Neutrophil (primary cell): ENCODE results near the gene FCER1G.

Experiments used
- H3K27ac ChIP-seq: fragments of 200-600 bp; sonication (generic); 2 replicates; pipeline ENCODE4 v1.5.1; 2016; ENCODE audit warnings: mild to moderate bottlenecking, moderate library complexity
- H3K27me3 ChIP-seq: fragments of 200-600 bp; sonication (generic); 2 replicates; pipeline ENCODE4 v1.6.0; 2016; ENCODE audit warnings: mild to moderate bottlenecking
- H3K36me3 ChIP-seq: fragments of 200-600 bp; sonication (generic); 2 replicates; pipeline ENCODE4 v1.5.1; 2017
- H3K4me1 ChIP-seq, 2 experiments: fragments of 200-600 bp in 1 of 2; sonication (generic) in 1 of 2; 1 replicate in 1 of 2; 2 replicates in 1 of 2; pipeline versions ENCODE4 v1.5.1 to v1.6.1; 2013 to 2016; ENCODE audit warnings: low read depth in 1 of 2, low read length in 1 of 2, mild to moderate bottlenecking in 1 of 2, moderate library complexity in 1 of 2; ENCODE audit not compliant: control insufficient read depth in 1 of 2, insufficient read depth in 1 of 2
- H3K4me3 ChIP-seq, 2 experiments: fragments of 200-600 bp in 1 of 2; sonication (generic) in 1 of 2; 1 replicate in 1 of 2; 2 replicates in 1 of 2; pipeline ENCODE4 v1.5.1; 2013 to 2016; ENCODE audit warnings: low read depth in 1 of 2, low read length in 1 of 2, mild to moderate bottlenecking in 1 of 2, moderate library complexity in 1 of 2
- H3K9me3 ChIP-seq: fragments of 200-600 bp; sonication (generic); 2 replicates; pipeline ENCODE4 v1.5.1; 2016
- CTCF ChIP-seq: fragments of 200-600 bp; sonication (generic); IDR thresholded peaks from 2 replicates; pipeline ENCODE4 v1.5.1; 2016; ENCODE audit warnings: antibody characterized with exemption

Gene FCER1G

DNA sequence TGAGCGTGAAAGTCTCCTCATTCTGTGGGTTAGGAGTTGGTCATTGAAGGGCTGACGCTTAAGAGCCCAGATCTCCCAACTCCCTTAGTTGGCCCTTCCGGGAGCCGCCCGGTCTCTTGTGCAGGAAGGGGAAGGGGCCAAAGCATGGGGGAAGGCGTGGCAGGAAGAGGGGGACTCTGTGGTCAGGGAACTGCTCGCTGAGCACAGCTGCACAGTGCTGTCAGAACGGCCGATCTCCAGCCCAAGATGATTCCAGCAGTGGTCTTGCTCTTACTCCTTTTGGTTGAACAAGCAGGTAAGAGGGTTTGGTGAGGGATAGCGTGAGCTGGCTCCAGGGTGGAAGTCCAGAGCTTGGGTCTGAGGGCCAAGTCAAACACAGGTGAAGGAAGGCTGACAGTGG lies at the start of gene FCER1G:
Gene FCER1G, plus strand, starts transcription at position 220 of the 400 bp plus-strand sequence. Its CDS starts 27 bp downstream, at position 247.
- TF ChIP-seq CTCF = no peak
- H3K27me3 ChIP-seq = no peaks in the 10 kb centered on the region
- peaks cover 60 to 69% of the 10 kb centered on the region in 2 experiments for H3K4me1 ChIP-seq
- H3K9me3 ChIP-seq = no peaks in the 10 kb centered on the region
- peak within 1 kb of the TSS; percentile 64 to 87 for H3K4me3 ChIP-seq
- H3K27ac ChIP-seq = peak within 1 kb of the TSS; percentile 92
- H3K36me3 ChIP-seq = peaks cover 40% of the 10 kb centered on the region

DNA sequence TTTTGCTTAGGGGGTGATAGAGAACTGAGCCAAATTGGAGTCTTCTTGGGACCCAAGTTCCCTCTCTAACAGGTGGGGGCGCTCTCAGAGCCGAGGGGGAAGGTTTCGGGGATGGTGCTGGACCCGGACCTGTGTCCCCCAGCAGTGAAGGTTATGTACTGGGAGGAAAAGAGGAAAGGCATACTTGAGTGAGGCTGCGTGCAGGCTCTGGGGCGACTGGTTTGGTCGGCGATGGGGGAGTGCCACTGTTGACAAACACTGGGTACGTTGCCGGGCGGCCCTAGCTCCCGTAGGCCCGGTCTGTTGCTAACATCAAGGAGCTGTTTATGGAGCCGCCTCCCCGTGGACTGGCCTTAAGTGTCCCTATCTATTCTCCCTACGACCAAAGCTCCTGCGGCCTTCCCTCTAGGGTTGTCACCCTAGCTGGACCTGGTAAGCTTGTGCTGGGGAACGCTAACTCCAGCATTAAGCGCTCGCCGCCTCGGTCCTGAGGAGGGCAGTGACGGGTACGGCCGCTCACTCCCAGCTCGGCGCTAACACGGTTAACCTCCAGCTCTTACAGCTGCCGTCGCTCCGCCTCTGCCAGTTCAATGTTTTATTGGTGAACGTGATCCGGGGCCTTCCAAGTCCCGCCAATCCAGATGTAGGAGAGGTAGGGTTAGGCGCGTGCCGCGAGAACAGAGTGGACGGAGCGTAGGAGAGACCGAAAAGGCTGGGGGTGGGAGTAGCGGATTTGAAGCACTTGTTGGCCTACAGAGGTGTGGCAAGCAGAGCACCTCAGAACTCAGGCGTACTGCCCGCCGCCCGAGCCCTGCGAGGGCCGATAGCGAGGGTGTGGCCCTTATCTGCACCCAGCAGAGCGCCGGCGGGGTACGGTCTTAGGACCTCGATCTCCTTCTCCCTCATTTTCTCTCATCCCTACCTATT lies 49.1 kb upstream of the FCER1G start, which contains the start of gene PPOX:
Gene PPOX, plus strand, starts transcription at position 685 of the 927 bp plus-strand sequence. CDS start 422 bp downstream, outside the sequence.
- TF ChIP-seq CTCF = peak; percentile 59
- Histone ChIP-seq H3K36me3 (peaks cover 28% of the 10 kb centered on the region), H3K27me3 (no peaks in the 10 kb centered on the region), H3K4me1 (peaks cover 21 to 27% of the 10 kb centered on the region in 2 experiments), H3K9me3 (no peaks in the 10 kb centered on the region), H3K4me3 (peak within 1 kb of the TSS; percentile 75 to 84), H3K27ac (peak within 1 kb of the TSS; percentile 94)

- H3K4me1 ChIP-seq = peaks cover 21 to 27% of the 10 kb centered on the region in 2 experiments
- TF ChIP-seq CTCF = no peak
- H3K27ac ChIP-seq = peak overlapping the region; percentile 94
- peak overlapping the region; percentile 75 to 84 for H3K4me3 ChIP-seq
- H3K9me3 ChIP-seq = no peaks in the 10 kb centered on the region
- peaks cover 37% of the 10 kb centered on the region for H3K36me3 ChIP-seq
- H3K27me3 ChIP-seq = no peaks in the 10 kb centered on the region
These were observed 48.2 kb upstream of the FCER1G start for GRCh38 chr1:161166669-161167548.

DNA sequence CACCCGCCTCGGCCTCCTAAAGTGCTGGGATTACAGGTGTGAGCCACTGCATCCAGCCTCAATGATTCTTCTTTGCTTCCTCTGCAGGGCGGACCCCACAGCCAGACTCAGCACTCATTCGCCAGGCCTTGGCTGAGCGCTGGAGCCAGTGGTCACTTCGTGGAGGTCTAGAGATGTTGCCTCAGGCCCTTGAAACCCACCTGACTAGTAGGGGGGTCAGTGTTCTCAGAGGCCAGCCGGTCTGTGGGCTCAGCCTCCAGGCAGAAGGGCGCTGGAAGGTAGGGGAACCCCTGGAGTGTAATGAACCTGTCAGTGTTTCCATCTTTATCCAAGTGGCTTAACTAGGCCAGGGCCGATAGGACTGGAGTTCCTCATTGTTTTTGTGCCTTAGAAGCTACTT lies 46.2 kb upstream of the FCER1G start:
- H3K9me3 ChIP-seq = no peaks in the 10 kb centered on the region
- no peak overlapping the region for H3K4me3 ChIP-seq
- H3K27me3 ChIP-seq = no peaks in the 10 kb centered on the region
- no peak overlapping the region for H3K27ac ChIP-seq
- H3K4me1 ChIP-seq = peaks cover 21 to 27% of the 10 kb centered on the region in 2 experiments
- H3K36me3 ChIP-seq = peaks cover 42% of the 10 kb centered on the region
- no peak for TF ChIP-seq CTCF

- no peak overlapping the region for H3K27ac ChIP-seq
- peaks cover 52% of the 10 kb centered on the region for H3K36me3 ChIP-seq
- no peak for TF ChIP-seq CTCF
- no peaks in the 10 kb centered on the region for H3K27me3 ChIP-seq
- H3K9me3 ChIP-seq = no peaks in the 10 kb centered on the region
- H3K4me1 ChIP-seq = peaks cover 12 to 13% of the 10 kb centered on the region in 2 experiments
- H3K4me3 ChIP-seq = no peak overlapping the region
These were observed 43.9 kb upstream of the FCER1G start for GRCh38 chr1:161171191-161171590.
